Pons (tissue), 1 donor: ENCODE data around the gene TAC3.
"Not testable (repeated sequence)": the region's sequence is repeated elsewhere in the genome, so short reads cannot be mapped to it uniquely, and the experiment has no call there.

Source experiments
- DNase-seq: peaks from one replicate; pipeline ENCODE4 v3.0.0-alpha.2; 2016; ENCODE audit warnings: low spot score

Gene TAC3

DNA sequence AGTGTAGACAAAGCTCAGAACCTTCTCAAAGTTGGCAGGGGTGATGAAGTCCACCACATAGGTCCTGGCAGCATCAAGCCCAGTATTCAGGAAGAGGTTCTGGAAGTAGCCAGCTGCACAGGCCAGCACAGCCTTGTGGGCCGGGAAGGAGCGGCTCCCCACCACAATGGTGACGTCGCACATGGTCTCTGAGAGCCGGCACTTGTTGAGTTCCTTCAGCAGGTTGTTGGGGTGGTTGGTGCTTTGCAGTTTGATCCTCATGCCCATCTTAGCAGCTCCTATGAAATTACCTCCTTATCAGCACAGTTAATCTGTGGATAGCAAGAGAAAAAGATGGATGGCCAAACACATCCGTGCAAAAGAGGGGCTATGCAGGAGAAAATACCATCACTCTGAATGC, 11.7 kb downstream of the TAC3 start:
- DNase-seq = no peak

DNA sequence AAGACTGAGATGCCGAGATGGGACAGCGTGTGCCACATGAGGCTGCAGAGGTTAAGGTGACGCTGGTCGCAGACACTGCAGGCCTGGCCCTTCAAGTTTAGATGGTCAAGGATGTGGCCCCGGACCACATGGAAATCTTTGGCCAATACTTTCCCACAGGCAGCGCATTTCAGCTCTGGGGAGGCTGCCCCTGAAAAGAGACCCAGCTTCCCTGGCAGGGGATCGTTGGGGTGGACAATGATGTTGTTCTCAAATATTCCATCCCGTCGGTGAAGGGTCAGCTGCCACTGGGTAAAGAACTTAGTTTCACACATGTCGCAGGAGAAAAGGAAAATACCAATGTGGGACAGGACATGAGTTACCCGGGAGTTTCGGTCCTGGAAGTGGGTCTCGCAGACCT, 12.9 kb downstream of the TAC3 start:
- no peak for DNase-seq

- DNase-seq = no peak
These were observed 14.9 kb downstream of the TAC3 start for GRCh38 chr12:57001448-57001906.

DNA sequence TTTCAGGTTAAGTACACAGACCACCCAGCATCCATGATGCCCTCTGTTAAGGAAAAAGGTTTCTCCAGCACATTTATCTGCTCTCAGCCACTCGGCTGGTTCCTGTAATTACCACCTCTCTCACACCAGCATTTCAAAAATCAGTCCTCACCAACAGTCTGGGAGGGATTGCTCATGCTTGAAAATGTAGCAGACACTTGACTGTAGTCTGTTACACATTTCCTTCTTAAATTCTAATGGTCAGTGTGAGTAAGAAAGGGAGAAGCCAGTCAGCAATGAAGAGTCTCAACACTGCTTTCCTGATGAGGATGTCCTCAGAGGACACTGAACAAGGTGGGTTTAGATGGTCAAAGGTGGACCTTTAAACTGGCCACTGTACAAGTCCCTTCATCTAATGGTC, 15.9 kb downstream of the TAC3 start:
- no peak for DNase-seq

DNA sequence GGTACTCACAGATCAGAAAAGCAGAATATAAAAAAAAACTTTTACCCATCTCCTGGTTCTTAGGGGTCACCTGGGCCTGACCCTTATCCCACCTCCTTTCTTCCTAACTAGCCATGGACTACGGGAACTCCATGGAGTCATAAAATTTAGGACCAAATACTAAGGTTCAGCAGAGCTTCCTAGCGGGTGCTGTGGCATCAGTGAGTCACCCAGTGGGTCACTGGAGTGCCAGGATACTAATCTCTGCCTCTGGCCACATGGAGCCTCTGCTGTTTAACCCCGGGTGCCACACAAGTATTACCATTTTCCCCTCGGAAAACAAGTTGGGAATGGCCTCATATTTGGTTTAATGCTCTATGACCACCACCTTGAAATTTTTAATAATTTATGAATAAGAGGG, 16.9 kb downstream of the TAC3 start:
- DNase-seq = no peak

- no peak for DNase-seq
These were observed 17.3 kb downstream of the TAC3 start for GRCh38 chr12:56998981-56999380.

- DNase-seq = no peak
These were observed 18.0 kb downstream of the TAC3 start for GRCh38 chr12:56998316-56998715.

DNA sequence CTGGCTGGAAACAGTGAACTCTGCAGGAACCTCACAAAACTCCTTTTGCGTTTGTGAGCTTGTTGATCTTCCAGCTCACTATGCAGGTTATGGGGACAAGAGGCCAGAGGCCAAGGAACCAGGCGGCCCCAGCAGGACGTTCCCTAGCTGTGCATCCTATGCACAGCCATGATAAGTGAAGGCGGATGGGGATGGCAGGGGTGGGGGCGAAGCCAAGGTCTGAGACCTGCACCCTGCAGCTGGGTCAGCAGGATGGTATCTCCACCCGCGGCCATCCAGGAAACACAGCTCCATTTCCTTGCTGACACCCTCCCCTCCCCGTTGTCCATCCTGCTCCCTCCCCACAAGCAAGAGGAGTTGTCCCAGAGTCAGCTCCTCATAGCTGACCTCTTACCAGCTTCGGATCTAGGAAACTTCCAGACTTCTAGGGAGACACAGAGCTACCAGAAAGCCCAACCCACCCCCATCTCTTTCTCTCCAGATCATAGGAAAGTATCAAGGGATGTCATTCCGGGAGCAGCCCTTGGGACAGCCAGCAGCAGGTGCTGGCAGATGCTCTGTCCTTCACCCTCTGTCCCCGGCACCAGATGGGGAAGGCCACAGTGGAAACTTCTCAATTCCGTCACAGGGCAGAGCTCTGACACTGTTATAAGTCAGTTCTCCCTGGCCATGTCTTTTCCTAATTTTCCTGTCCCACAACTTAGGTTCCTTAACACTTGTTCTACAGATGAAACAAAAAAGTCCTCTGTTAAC, 19.4 kb downstream of the TAC3 start:
- DNase-seq = no peak

GRCh38 chr12:56995930-56996496, 20.3 kb downstream of the TAC3 start:
- no peak for DNase-seq

DNA sequence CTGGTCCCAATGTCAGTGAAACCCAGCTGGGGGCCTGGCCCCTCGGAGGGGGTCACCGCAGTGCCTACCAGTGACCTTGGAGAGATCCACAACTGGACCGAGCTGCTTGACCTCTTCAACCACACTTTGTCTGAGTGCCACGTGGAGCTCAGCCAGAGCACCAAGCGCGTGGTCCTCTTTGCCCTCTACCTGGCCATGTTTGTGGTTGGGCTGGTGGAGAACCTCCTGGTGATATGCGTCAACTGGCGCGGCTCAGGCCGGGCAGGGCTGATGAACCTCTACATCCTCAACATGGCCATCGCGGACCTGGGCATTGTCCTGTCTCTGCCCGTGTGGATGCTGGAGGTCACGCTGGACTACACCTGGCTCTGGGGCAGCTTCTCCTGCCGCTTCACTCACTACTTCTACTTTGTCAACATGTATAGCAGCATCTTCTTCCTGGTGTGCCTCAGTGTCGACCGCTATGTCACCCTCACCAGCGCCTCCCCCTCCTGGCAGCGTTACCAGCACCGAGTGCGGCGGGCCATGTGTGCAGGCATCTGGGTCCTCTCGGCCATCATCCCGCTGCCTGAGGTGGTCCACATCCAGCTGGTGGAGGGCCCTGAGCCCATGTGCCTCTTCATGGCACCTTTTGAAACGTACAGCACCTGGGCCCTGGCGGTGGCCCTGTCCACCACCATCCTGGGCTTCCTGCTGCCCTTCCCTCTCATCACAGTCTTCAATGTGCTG, 21.0 kb downstream of the TAC3 start:
- no peak for DNase-seq

- no peak for DNase-seq
These were observed 22.0 kb downstream of the TAC3 start for GRCh38 chr12:56994231-56994746.

- DNase-seq = no peak
These were observed 23.0 kb downstream of the TAC3 start for GRCh38 chr12:56993346-56993745.

GRCh38 chr12:56991319-56992246, 24.7 kb downstream of the TAC3 start:
- peak; percentile 78 for DNase-seq

GRCh38 chr12:56990648-56991318, 25.5 kb downstream of the TAC3 start:
- no peak for DNase-seq

DNA sequence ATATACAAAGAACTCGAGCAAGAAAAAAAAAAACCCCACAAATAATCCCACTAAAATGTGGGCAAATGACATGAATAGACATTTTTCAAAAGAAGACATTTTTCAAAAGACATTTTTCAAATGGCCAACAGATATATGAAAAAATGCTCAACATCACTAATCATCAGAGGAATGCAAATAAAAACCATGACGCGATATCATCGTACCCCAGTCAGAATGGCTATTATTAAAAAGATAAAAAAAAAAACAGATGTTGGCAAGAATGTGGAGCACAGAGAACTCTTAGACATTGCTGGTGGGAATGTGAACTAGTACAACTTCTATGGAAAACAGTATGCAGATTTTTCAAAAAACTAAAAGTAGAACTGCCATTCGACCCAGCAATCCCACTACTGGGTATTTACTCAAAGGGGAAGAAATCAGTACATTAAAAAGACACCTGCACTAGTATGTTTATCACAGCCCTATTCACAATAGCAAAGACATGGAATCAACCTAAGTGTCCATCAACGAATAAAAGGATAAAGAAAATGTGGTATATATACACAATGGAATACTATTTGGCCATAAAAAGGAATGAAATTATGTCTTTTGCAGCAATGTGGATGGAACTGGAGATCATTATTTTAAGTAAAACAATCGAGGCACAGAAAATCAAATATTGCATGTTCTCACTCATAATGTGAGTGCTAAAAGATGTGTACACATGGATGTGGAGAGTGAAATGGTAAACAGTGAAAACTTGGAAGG, 26.3 kb downstream of the TAC3 start:
- no peak for DNase-seq

DNA sequence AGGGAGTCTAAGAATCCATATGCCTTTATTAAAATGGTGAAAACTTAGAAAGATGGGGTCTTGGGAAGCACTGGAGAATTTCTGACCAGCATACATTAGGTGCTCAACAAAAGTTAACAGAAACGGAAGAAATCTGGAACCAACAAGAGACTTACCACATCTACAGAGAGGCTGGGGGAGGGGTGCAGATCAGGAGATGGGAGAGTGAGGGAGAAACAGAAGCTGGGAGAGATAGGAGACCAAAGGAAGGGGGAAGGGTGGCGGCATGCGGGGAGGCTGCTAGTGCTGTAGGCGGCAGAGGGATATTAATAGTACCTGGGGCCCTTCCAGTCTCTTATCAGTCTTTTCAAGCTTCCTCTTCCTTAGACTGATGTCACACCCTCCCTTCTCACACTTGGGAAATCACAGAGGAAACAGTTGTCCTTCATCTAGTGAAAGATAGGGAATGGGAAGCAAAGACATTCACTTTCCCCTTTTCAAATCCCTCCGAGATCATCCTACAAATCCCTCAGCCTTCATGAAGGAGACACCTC, 28.1 kb downstream of the TAC3 start:
- DNase-seq = no peak

GRCh38 chr12:56987551-56988053, 28.7 kb downstream of the TAC3 start:
- DNase-seq = peak; percentile 72

GRCh38 chr12:56987011-56987410, 29.3 kb downstream of the TAC3 start:
- DNase-seq = no peak

DNA sequence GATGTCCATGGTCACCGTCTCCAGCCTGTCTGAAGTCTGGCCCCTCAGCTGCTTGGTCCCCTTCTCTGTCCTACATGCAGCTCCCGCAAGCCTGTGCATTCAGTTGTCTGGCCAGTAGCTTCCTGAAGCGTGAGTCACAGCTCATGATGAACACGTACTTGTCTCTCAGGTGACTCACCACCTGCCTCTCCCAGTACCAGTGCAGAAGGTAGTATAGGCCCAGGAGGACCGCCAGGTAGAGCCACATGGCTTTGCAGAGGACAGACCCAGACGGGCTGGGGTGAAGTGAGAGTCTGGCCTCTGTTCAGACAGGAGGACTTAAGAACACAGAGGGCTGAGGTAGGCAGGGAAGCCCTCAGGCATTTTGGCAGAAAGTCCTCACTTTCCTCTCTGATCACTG, 30.6 kb downstream of the TAC3 start:
- DNase-seq = not testable (repeated sequence)

DNA sequence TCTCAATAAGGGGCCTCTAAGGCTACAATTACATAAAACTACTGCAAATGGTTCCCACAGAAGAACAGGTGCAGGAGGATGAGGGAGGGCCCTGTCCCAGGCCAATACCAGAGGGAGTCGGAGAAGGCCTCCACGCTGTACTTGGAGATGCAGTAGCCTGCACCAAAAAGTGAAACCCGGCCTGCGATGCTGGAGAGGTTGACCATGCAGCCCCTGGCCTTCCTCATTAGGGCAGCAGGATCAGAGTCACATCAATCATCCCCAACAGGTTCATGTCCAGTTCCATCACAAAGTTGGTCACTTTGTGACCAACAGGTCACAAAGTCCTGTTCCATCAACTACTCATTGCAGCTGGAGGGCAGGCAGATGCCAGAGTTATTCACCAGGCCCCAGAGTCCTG, 32.9 kb downstream of the TAC3 start:
- no peak for DNase-seq
